HFF-Myc (cell line): ENCODE measurements around the gene IMP4.

Experiments
- DNase-seq: peaks from one replicate; pipeline ENCODE4 v3.0.0-alpha.2; 2011; ENCODE audit warnings: low read depth; ENCODE audit errors: extremely low read depth
- H3K4me3 ChIP-seq: replicated peaks from 2 replicates; pipeline ENCODE4 v1.5.1; 2011; ENCODE audit warnings: low read depth, mild to moderate bottlenecking, control low read depth, low read length
- TF ChIP-seq, protein P1 (sequence below): IDR thresholded peaks from 2 replicates; pipeline ENCODE4 v1.5.1; 2012; ENCODE audit warnings: mild to moderate bottlenecking, low read depth, low read length, control low read depth; ENCODE audit errors: missing control alignments

The IMP4 gene

DNA sequence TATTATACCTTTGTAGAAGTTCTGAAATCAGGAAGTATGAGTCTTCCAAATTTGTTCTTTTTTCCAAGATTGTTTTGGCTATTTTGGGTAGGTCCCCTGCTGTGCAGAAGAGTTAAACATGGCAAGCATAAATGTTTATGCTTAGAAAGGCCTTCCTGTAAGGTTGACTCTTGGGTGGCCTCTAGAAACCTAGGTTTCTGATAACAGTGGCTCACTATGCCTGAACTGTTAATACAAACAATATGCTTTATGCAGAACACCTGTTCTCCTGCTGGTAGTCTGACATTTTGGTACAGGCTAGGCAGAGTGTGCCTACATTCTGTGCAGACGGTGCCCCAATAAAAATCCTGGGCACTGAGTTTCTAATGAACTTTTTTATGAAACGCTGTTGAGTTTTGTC, 23.3 kb downstream of the IMP4 start:
- DNase-seq: no peak
- H3K4me3 ChIP-seq: no peak overlapping the region
- TF ChIP-seq, protein P1, sequence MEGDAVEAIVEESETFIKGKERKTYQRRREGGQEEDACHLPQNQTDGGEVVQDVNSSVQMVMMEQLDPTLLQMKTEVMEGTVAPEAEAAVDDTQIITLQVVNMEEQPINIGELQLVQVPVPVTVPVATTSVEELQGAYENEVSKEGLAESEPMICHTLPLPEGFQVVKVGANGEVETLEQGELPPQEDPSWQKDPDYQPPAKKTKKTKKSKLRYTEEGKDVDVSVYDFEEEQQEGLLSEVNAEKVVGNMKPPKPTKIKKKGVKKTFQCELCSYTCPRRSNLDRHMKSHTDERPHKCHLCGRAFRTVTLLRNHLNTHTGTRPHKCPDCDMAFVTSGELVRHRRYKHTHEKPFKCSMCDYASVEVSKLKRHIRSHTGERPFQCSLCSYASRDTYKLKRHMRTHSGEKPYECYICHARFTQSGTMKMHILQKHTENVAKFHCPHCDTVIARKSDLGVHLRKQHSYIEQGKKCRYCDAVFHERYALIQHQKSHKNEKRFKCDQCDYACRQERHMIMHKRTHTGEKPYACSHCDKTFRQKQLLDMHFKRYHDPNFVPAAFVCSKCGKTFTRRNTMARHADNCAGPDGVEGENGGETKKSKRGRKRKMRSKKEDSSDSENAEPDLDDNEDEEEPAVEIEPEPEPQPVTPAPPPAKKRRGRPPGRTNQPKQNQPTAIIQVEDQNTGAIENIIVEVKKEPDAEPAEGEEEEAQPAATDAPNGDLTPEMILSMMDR: no peak

DNA sequence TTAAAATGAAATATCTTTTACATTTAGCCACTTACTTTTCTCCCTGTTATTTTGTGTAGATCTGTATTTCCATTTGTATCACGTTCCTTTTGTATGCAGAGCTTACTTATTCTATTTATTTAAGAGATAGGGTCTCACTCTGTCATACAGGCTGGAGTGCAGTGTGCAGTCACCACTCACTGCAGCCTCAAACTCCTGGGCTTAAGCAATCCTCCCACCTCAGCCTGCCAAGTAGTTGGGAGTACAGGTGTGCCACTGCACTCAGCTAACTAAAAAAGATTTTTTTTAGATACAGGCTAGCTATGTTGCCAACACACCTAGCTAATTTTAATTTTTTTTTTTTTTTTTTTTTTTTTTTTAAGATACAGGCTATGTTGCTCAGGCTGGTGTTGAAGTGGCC, 24.0 kb downstream of the IMP4 start:
- H3K4me3 ChIP-seq: no peak overlapping the region
- no peak for DNase-seq
- TF ChIP-seq, protein P1: no peak

DNA sequence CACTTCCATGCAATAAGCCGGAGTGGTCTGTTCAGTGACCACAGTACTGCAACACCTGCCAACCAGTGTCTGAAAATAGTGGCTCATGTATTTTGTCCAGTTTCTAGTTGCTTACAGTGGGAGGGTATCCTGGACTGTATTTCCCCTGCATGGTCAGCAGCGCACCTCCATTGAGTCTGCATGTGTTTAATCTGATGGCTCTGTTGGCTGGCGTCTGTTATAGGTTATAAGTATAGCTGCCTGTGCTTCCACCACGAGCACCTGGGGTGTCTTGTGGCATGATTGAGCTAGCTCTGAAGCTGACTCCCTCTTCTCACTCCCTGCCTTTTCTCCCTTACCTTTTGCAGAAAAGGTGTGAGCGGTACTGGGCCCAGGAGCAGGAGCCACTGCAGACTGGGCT, 26.1 kb downstream of the IMP4 start:
- TF ChIP-seq, protein P1: no peak
- no peak for DNase-seq
- H3K4me3 ChIP-seq: no peak overlapping the region

DNA sequence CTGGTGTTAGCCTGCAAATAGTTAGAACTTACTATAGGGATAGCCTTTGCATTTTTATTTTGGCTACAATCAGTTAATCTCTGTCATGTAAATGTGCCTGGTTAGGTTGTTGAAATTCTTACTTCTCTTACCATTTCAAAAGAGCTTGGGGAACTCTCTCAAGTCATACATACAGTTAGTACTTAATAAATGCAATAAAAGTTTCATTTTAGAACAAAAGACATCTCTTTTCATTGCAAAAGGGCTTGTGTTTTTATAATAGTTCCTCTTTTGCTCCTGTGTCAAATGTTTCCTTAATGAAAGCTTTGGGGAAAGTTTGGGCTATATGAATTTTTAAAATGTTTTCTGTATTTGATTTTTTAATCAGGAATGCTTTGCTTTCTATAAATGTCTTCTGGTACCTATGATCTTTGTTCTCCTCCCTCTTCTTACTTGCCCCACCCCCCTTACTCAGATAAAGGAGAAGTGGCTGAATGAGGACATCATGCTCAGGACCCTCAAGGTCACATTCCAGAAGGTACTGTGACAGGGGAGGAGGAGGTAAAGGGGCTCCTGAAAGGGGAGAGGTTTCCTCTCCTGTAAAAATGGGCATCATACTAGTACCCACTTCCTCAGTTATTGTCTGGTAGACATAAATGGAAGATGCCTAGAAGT, 26.7 kb downstream of the IMP4 start:
- no peak overlapping the region for H3K4me3 ChIP-seq
- DNase-seq: no peak
- TF ChIP-seq, protein P1: no peak

DNA sequence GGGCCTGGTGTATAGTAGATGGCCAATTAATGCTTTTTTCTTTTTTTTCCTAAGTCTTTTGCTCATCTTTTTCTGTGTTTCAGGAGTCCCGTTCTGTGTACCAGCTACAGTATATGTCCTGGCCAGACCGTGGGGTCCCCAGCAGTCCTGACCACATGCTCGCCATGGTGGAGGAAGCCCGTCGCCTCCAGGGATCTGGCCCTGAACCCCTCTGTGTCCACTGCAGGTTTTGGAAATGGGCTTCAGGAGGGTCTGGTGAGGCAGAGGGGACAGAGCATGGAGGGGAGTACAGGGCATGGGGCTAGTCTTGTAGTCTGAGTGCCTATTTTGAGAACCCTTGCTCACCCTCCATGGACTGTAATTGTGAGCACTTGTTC, 27.3 kb downstream of the IMP4 start:
- DNase-seq: no peak
- TF ChIP-seq, protein P1: no peak
- no peak overlapping the region for H3K4me3 ChIP-seq

DNA sequence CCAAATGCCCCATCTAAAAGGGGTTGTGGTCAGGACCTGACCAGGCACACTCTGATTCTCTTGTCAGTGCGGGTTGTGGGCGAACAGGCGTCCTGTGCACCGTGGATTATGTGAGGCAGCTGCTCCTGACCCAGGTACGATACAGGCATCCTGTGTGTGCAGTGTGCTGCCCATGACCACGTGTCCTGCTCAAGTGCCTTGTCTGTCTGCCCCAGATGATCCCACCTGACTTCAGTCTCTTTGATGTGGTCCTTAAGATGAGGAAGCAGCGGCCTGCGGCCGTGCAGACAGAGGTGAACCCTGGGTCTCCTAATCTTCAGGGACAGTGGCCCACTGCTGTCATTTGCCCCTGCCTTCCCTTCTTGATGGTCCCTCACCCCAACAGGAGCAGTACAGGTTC, 27.8 kb downstream of the IMP4 start:
- H3K4me3 ChIP-seq: no peak overlapping the region
- DNase-seq: no peak
- TF ChIP-seq, protein P1: no peak

DNA sequence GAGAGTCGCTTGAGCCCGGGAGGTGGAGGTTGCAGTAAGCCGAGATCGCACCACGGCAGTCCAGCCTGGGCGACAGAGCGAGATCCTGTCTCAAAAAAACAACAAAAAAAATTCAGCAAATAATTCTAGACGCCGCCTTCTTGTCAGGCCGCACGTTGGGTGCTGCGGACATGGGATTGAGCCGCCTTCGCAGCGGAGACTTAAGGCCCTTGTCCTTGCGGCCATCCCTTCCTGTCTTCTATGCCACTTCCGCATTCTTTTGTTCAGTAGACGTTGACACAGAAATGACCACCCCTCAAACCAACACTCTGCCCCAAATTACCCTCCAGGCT, 29.0 kb downstream of the IMP4 start:
- TF ChIP-seq, protein P1: no peak
- no peak for DNase-seq
- H3K4me3 ChIP-seq: peak overlapping the region; percentile 87
